ENCODE data around the gene RPRD1A. TPM values are rescaled to one million over a fixed set of nuclear protein-coding genes. Genes with fewer than 3 reads are reported as not detected.
A peak's percentile ranks its signal among the peaks of the same experiment; 100 is the strongest.
"Not testable (repeated sequence)": the region's sequence is repeated elsewhere in the genome, so short reads cannot be mapped to it uniquely, and the experiment has no call there.

Gene RPRD1A
- polyA plus RNA-seq, 1 donor: 75.3 TPM

GRCh38 chr18:36034299-36034895, 33.0 kb downstream of the RPRD1A start:
- DNase-seq: no peak

GRCh38 chr18:36031903-36032302, 35.5 kb downstream of the RPRD1A start:
- no peak for DNase-seq

GRCh38 chr18:36031407-36031806, 36.0 kb downstream of the RPRD1A start:
- no peak for DNase-seq

GRCh38 chr18:36028859-36029258, 38.5 kb downstream of the RPRD1A start:
- DNase-seq: no peak

- peak; percentile 10 for DNase-seq
Observed at GRCh38 chr18:36025025-36025424, 42.3 kb downstream of the RPRD1A start.

GRCh38 chr18:36024241-36024640, 43.1 kb downstream of the RPRD1A start:
- not testable (repeated sequence) for DNase-seq

GRCh38 chr18:36023336-36023735, 44.0 kb downstream of the RPRD1A start:
- DNase-seq: no peak

GRCh38 chr18:36020174-36020711, 47.1 kb downstream of the RPRD1A start:
- DNase-seq: no peak

- DNase-seq: no peak
Observed at GRCh38 chr18:36017232-36017631, 50.1 kb downstream of the RPRD1A start.

- no peak for DNase-seq
Observed at GRCh38 chr18:36015629-36016028, 51.7 kb downstream of the RPRD1A start.

- no peak for DNase-seq
Observed at GRCh38 chr18:36012891-36013290, 54.5 kb downstream of the RPRD1A start.

GRCh38 chr18:36009214-36009613, 58.1 kb downstream of the RPRD1A start:
- no peak for DNase-seq

- no peak for DNase-seq
Observed at GRCh38 chr18:36006997-36007396, 60.4 kb downstream of the RPRD1A start.

- no peak for DNase-seq
Observed at GRCh38 chr18:35999925-36000324, 67.4 kb downstream of the RPRD1A start.

- no peak for DNase-seq
Observed at GRCh38 chr18:35998967-35999366, 68.4 kb downstream of the RPRD1A start.

GRCh38 chr18:35993013-35993412, 74.3 kb downstream of the RPRD1A start:
- DNase-seq: no peak

GRCh38 chr18:35991696-35992095, 75.7 kb downstream of the RPRD1A start:
- no peak for DNase-seq

- DNase-seq: no peak
Observed at GRCh38 chr18:35983818-35984217, 83.5 kb downstream of the RPRD1A start.

- no peak for DNase-seq
Observed at GRCh38 chr18:35983147-35983546, 84.2 kb downstream of the RPRD1A start.

- no peak for DNase-seq
Observed at GRCh38 chr18:35982409-35983114, 84.8 kb downstream of the RPRD1A start.

- no peak for DNase-seq
Observed at GRCh38 chr18:35979112-35979511, 88.2 kb downstream of the RPRD1A start.

- no peak for DNase-seq
Observed at GRCh38 chr18:35974181-35974580, 93.2 kb downstream of the RPRD1A start.

- no peak for DNase-seq
Observed at GRCh38 chr18:35973650-35974049, 93.7 kb downstream of the RPRD1A start.
